GM12892 (cell line): ENCODE measurements around the gene RXRA.

Experiments
- POLR2AphosphoS5 ChIP-seq: IDR thresholded peaks from 2 replicates; pipeline ENCODE4 v1.6.1; 2011; ENCODE audit warnings: low read depth, low read length, control low read depth
- TAF1 ChIP-seq: IDR thresholded peaks from 2 replicates; pipeline ENCODE4 v1.6.1; 2011; ENCODE audit warnings: low read depth, mild to moderate bottlenecking, control low read depth, low read length, borderline replicate concordance

DNA sequence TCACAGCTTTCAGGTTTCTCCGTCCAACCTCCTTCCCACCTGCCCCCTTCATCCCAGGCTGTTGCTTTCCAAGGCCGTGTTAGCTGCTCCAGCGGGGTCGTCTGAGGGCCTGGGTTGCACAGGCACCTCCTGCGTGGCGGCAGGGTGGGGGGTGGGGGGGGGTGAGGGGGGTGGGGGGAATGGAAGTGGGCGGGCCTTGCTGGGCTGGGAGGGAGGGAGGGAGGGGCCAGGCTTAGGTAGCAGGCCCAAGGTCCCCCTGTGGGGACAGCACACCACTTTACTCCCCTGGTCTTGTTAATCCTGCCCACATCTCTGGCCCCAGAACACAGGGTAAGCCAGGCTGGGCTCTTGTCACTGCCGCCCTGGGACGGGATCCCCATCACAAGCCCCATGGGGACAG lies 99.1 kb downstream of the RXRA start:
- TF ChIP-seq POLR2AphosphoS5 (no peak), TAF1 (no peak)
